AG09309 (cell line): Measurements from ENCODE around the gene IL7R.

Experiments used
- DNase-seq: peaks from one replicate; pipeline ENCODE4 v3.0.0-alpha.2; 2010; ENCODE audit warnings: low read depth
- H3K4me3 ChIP-seq: 2 replicates; pipeline ENCODE4 v1.5.1; 2011; ENCODE audit warnings: mild to moderate bottlenecking, low read depth, low read length, moderate library complexity; ENCODE audit not compliant: control insufficient read depth
- CTCF ChIP-seq: IDR thresholded peaks from 2 replicates; pipeline ENCODE4 v1.5.1; 2011; ENCODE audit warnings: mild to moderate bottlenecking, low read depth, low read length, inconsistent platforms; ENCODE audit not compliant: insufficient read depth, control insufficient read depth; ENCODE audit errors: missing control alignments

Gene IL7R

DNA sequence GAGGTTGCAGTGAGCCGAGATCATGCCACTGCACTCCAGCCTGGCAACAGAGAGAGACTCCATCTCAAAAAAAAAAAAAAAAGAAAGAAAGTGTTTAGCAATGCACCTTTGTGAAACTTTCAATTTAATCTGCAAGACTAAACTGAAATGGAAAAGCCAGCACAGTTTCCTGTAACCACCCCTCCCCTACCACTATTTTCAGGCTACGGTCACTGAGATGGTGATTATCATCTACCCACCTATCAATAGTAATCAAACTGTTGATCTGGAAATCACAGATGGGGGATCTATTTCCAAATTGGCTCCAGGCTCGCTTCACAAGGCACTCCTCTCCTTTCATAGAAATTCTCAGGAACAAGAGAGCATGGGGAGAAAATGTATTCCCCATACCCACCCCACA is 30.6 kb upstream of the IL7R start:
- TF ChIP-seq CTCF, result no peak
- no peak overlapping the region for H3K4me3 ChIP-seq
- no peak for DNase-seq

GRCh38 chr5:35826554-35826953 is 30.1 kb upstream of the IL7R start:
- DNase-seq, result no peak
- H3K4me3 ChIP-seq, result no peak overlapping the region
- no peak for TF ChIP-seq CTCF

DNA sequence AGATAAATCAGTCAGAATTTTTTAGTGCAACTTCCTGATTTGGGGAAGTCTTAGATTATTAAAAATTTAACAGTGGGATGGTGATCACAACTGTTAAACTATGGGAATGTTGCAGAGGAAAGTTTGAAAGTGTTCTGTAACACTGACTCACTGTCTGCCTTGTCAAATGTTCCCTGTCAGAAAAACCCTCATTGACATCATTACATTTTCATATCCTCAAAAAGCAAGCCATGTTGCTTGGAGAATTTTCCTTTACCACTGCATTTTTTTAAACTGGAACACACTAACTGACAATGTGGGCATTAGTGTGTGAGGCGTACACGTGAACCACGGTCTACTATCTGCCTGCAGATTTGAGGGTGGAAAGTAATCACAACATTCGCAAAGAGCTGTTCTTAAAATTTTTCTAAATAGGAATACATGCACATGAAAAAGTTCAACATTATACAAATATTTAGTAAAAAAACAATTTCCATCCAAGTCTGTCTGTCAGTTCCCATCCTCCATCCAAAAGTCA is 28.6 kb upstream of the IL7R start:
- no peak for TF ChIP-seq CTCF
- DNase-seq, result no peak
- no peak overlapping the region for H3K4me3 ChIP-seq

DNA sequence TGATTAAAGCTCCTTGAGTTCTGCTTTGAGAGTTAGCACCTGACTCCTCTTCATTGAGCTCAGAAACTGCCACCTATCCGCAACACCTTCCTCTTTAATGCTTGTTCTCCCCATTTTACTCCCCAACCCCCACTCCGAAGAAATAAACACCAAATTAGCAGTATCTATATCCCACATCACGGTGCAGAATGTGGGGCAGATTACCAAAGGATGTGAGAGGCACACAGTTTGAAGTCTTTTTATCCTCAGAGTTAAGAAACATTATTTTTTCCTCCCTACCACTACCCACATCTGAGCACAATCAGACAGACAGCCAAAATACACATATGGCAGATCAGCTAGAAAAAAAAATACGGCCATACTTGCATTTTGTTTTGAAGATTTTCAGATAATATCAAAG is 26.1 kb upstream of the IL7R start:
- H3K4me3 ChIP-seq, result no peak overlapping the region
- TF ChIP-seq CTCF, result no peak
- DNase-seq, result no peak

GRCh38 chr5:35832762-35833161 is 23.9 kb upstream of the IL7R start:
- DNase-seq, result no peak
- no peak overlapping the region for H3K4me3 ChIP-seq
- no peak for TF ChIP-seq CTCF

GRCh38 chr5:35833224-35833623 is 23.5 kb upstream of the IL7R start:
- no peak for DNase-seq
- TF ChIP-seq CTCF, result no peak
- no peak overlapping the region for H3K4me3 ChIP-seq
